WTC11 (cell line): ENCODE results near the gene GPRC5A. TPM values are rescaled to one million over a fixed set of nuclear protein-coding genes. Genes with fewer than 3 reads are reported as not detected.

Source experiments
- ATAC-seq: fragments of 200-7000 bp; cut with Tn5 transposase; 2 replicates; pipeline ENCODE4 v1.10.0; 2021; ENCODE audit warnings: mild to moderate bottlenecking, moderate library complexity
- CTCF ChIA-PET: fragments of 300-600 bp; sonication (Branson Sonifier 250); formaldehyde crosslinking; loops from one replicate; lab custom pipeline; 2021; ENCODE audit warnings: antibody characterized with exemption; lab: Charles Lee
- POLR2A ChIA-PET: fragments of 350-600 bp; sonication (Branson Sonifier 250); formaldehyde crosslinking; loops from one replicate; lab custom pipeline; 2021; ENCODE audit warnings: antibody characterized with exemption; lab: Charles Lee
- DNase-seq: peaks from one replicate; pipeline ENCODE4 v3.0.0; 2021; ENCODE audit warnings: low spot score
- H3K27ac Mint-ChIP-seq: 2 replicates; pipeline ENCODE4 v1.8.0; 2021; ENCODE audit warnings: mixed read lengths
- H3K27me3 Mint-ChIP-seq: 2 replicates; pipeline ENCODE4 v1.8.0; 2021; ENCODE audit warnings: low read depth, mild to moderate bottlenecking, moderate library complexity, mixed read lengths
- H3K36me3 Mint-ChIP-seq: 2 replicates; pipeline ENCODE4 v1.8.0; 2021; ENCODE audit warnings: mixed read lengths
- H3K4me1 Mint-ChIP-seq: 2 replicates; pipeline ENCODE4 v1.8.0; 2022; ENCODE audit warnings: mixed read lengths
- H3K4me3 Mint-ChIP-seq: 2 replicates; pipeline ENCODE4 v1.8.0; 2021; ENCODE audit warnings: mild to moderate bottlenecking, moderate library complexity, mixed read lengths
- H3K9me3 Mint-ChIP-seq: 2 replicates; pipeline ENCODE4 v1.8.0; 2021; ENCODE audit warnings: mixed read lengths
- ATF1 ChIP-seq: sonication (generic); formaldehyde crosslinking; IDR thresholded peaks from 2 replicates; pipeline ENCODE4 v1.8.1; 2023; ENCODE audit warnings: mild to moderate bottlenecking, moderate library complexity, missing genetic modification reagents
- E2F5 ChIP-seq: sonication (generic); formaldehyde crosslinking; IDR thresholded peaks from 2 replicates; pipeline ENCODE4 v1.8.1; 2022; ENCODE audit warnings: mild to moderate bottlenecking, moderate library complexity, missing genetic modification reagents
- ESRRA ChIP-seq: sonication (generic); formaldehyde crosslinking; IDR thresholded peaks from 2 replicates; pipeline ENCODE4 v1.8.1; 2022; ENCODE audit warnings: mild to moderate bottlenecking, missing genetic modification reagents, borderline replicate concordance
- ETV6 ChIP-seq: sonication (generic); formaldehyde crosslinking; IDR thresholded peaks from 2 replicates; pipeline ENCODE4 v1.8.1; 2022; ENCODE audit warnings: mild to moderate bottlenecking, missing genetic modification reagents
- FOXJ3 ChIP-seq: sonication (generic); formaldehyde crosslinking; IDR thresholded peaks from 2 replicates; pipeline ENCODE4 v1.9.0; 2021; ENCODE audit warnings: missing genetic modification reagents, mild to moderate bottlenecking, borderline replicate concordance
- FOXP4 ChIP-seq: sonication (generic); formaldehyde crosslinking; IDR thresholded peaks from 2 replicates; pipeline ENCODE4 v1.8.0; 2022; ENCODE audit warnings: mild to moderate bottlenecking, missing genetic modification reagents
- GRHL2 ChIP-seq: fragments of 250-450 bp; sonication (Bioruptor Pico); IDR thresholded peaks from 2 replicates; pipeline ENCODE4 v1.8.0; 2022; ENCODE audit warnings: mild to moderate bottlenecking, moderate library complexity; ENCODE audit not compliant: insufficient replicate concordance, severe bottlenecking
- IRF2 ChIP-seq: sonication (generic); formaldehyde crosslinking; IDR thresholded peaks from 2 replicates; pipeline ENCODE4 v1.8.0; 2022; ENCODE audit warnings: low read depth, missing genetic modification reagents, borderline replicate concordance
- JAZF1 ChIP-seq: fragments of 250-450 bp; sonication (Bioruptor Pico); IDR thresholded peaks from 2 replicates; pipeline ENCODE4 v1.9.0; 2021; ENCODE audit warnings: moderate library complexity, mild to moderate bottlenecking, inconsistent platforms
- MAX ChIP-seq: sonication (generic); formaldehyde crosslinking; IDR thresholded peaks from 2 replicates; pipeline ENCODE4 v1.8.0; 2022; ENCODE audit warnings: mild to moderate bottlenecking, missing genetic modification reagents
- MXD4 ChIP-seq: fragments of 250-450 bp; sonication (Bioruptor Pico); IDR thresholded peaks from 2 replicates; pipeline ENCODE4 v1.8.0; 2021; ENCODE audit warnings: mild to moderate bottlenecking, moderate library complexity, borderline replicate concordance
- MYBL2 ChIP-seq: sonication (generic); formaldehyde crosslinking; IDR thresholded peaks from 2 replicates; pipeline ENCODE4 v1.8.1; 2023; ENCODE audit warnings: mild to moderate bottlenecking, moderate library complexity, missing genetic modification reagents
- NFATC4 ChIP-seq: fragments of 250-450 bp; sonication (Bioruptor Pico); IDR thresholded peaks from 2 replicates; pipeline ENCODE4 v1.9.0; 2021; ENCODE audit warnings: mild to moderate bottlenecking
- NFYB ChIP-seq: sonication (generic); formaldehyde crosslinking; conservative IDR thresholded peaks from 2 replicates; pipeline ENCODE4 v1.8.0; 2022; ENCODE audit warnings: low read depth, missing genetic modification reagents
- SMAD3 ChIP-seq: sonication (generic); formaldehyde crosslinking; IDR thresholded peaks from 2 replicates; pipeline ENCODE4 v1.8.0; 2022; ENCODE audit warnings: missing genetic modification reagents, mild to moderate bottlenecking, borderline replicate concordance
- SP1 ChIP-seq: sonication (generic); formaldehyde crosslinking; conservative IDR thresholded peaks from 2 replicates; pipeline ENCODE4 v1.8.1; 2022; ENCODE audit warnings: missing genetic modification reagents
- ZBTB21 ChIP-seq: sonication (generic); formaldehyde crosslinking; IDR thresholded peaks from 2 replicates; pipeline ENCODE4 v1.8.1; 2023; ENCODE audit warnings: mild to moderate bottlenecking, missing genetic modification reagents, borderline replicate concordance
- ZNF232 ChIP-seq: sonication (generic); formaldehyde crosslinking; IDR thresholded peaks from 2 replicates; pipeline ENCODE4 v1.8.0; 2022; ENCODE audit warnings: mild to moderate bottlenecking, missing genetic modification reagents
- ZNF263 ChIP-seq: sonication (generic); formaldehyde crosslinking; IDR thresholded peaks from 2 replicates; pipeline ENCODE4 v1.8.1; 2022; ENCODE audit warnings: low read depth, mild to moderate bottlenecking, moderate library complexity, missing genetic modification reagents
- ZNF396 ChIP-seq: fragments of 250-450 bp; sonication (Bioruptor Pico); IDR thresholded peaks from 2 replicates; pipeline ENCODE4 v1.8.0; 2021; ENCODE audit warnings: mild to moderate bottlenecking, moderate library complexity, borderline replicate concordance
- ZNF416 ChIP-seq: fragments of 250-450 bp; sonication (Bioruptor Pico); IDR thresholded peaks from 2 replicates; pipeline ENCODE4 v1.9.0; 2021; ENCODE audit warnings: mild to moderate bottlenecking, inconsistent platforms
- total RNA-seq: library from RNA; stranded (reverse); gene quantifications from 3 replicates; pipeline ENCODE4 v1.2.3, GENCODE V29; 2021
- TF ChIP-seq, protein P1 (sequence below): fragments of 250-450 bp; sonication (Bioruptor Pico); IDR thresholded peaks from 2 replicates; pipeline ENCODE4 v1.9.0; 2021; ENCODE audit warnings: mild to moderate bottlenecking
- TF ChIP-seq, protein P2 (sequence below): sonication (generic); formaldehyde crosslinking; IDR thresholded peaks from 2 replicates; pipeline ENCODE4 v1.8.1; 2022; ENCODE audit warnings: mild to moderate bottlenecking, missing genetic modification reagents, moderate library complexity, borderline replicate concordance
- TF ChIP-seq, protein P3 (sequence below): sonication (generic); formaldehyde crosslinking; IDR thresholded peaks from 2 replicates; pipeline ENCODE4 v1.8.0; 2022; ENCODE audit warnings: missing genetic modification reagents

GPRC5A gene
- total RNA-seq, 1 experiment from 2014 or later = 1.1 TPM

- no peaks in the 10 kb centered on the region for H3K36me3 Mint-ChIP-seq
- DNase-seq (no peak), ATAC-seq (no peak)
- H3K4me1 Mint-ChIP-seq = peaks cover 5% of the 10 kb centered on the region
- H3K9me3 Mint-ChIP-seq = peaks cover 10% of the 10 kb centered on the region
- ChIA-PET CTCF (no interaction called here), POLR2A (no interaction called here)
- H3K4me3 Mint-ChIP-seq = no peak overlapping the region
- TF ChIP-seq MYBL2 (CRISPR knock-in tag) (no peak), ZNF263 (no peak), E2F5 (CRISPR knock-in tag) (no peak), SP1 (CRISPR knock-in tag) (no peak), MAX (CRISPR knock-in tag) (no peak), GRHL2 (no peak)
- no peaks in the 10 kb centered on the region; the same call in 1 of the 2 replicates for H3K27me3 Mint-ChIP-seq
- H3K27ac Mint-ChIP-seq = no peak overlapping the region
These were observed 38.3 kb downstream of the GPRC5A start for GRCh38 chr12:12929696-12930095.

GRCh38 chr12:12930633-12931219 lies 39.4 kb downstream of the GPRC5A start:
- Mint-ChIP-seq H3K27ac (no peak overlapping the region), H3K9me3 (peaks cover 10% of the 10 kb centered on the region), H3K36me3 (no peaks in the 10 kb centered on the region), H3K27me3 (no peaks in the 10 kb centered on the region; the same call in 1 of the 2 replicates), H3K4me3 (no peak overlapping the region), H3K4me1 (peaks cover 5% of the 10 kb centered on the region)
- ChIA-PET POLR2A (no interaction called here), CTCF (no interaction called here)
- no peak for DNase-seq
- no peak for ATAC-seq
- TF ChIP-seq, protein P1, sequence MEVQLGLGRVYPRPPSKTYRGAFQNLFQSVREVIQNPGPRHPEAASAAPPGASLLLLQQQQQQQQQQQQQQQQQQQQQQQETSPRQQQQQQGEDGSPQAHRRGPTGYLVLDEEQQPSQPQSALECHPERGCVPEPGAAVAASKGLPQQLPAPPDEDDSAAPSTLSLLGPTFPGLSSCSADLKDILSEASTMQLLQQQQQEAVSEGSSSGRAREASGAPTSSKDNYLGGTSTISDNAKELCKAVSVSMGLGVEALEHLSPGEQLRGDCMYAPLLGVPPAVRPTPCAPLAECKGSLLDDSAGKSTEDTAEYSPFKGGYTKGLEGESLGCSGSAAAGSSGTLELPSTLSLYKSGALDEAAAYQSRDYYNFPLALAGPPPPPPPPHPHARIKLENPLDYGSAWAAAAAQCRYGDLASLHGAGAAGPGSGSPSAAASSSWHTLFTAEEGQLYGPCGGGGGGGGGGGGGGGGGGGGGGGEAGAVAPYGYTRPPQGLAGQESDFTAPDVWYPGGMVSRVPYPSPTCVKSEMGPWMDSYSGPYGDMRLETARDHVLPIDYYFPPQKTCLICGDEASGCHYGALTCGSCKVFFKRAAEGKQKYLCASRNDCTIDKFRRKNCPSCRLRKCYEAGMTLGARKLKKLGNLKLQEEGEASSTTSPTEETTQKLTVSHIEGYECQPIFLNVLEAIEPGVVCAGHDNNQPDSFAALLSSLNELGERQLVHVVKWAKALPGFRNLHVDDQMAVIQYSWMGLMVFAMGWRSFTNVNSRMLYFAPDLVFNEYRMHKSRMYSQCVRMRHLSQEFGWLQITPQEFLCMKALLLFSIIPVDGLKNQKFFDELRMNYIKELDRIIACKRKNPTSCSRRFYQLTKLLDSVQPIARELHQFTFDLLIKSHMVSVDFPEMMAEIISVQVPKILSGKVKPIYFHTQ (CRISPR knock-in tag) = no peak
- TF ChIP-seq ZNF232 (CRISPR knock-in tag) = no peak
- TF ChIP-seq JAZF1 (CRISPR knock-in tag) = no peak
- no peak for TF ChIP-seq ZBTB21 (CRISPR knock-in tag)
- no peak for TF ChIP-seq ATF1 (CRISPR knock-in tag)
- no peak for TF ChIP-seq ETV6 (CRISPR knock-in tag)
- TF ChIP-seq SP1 (CRISPR knock-in tag) = no peak
- no peak for TF ChIP-seq FOXJ3 (CRISPR knock-in tag)
- no peak for TF ChIP-seq GRHL2
- no peak for TF ChIP-seq SMAD3 (CRISPR knock-in tag)
- TF ChIP-seq MXD4 (CRISPR knock-in tag) = no peak
- TF ChIP-seq, protein P2, sequence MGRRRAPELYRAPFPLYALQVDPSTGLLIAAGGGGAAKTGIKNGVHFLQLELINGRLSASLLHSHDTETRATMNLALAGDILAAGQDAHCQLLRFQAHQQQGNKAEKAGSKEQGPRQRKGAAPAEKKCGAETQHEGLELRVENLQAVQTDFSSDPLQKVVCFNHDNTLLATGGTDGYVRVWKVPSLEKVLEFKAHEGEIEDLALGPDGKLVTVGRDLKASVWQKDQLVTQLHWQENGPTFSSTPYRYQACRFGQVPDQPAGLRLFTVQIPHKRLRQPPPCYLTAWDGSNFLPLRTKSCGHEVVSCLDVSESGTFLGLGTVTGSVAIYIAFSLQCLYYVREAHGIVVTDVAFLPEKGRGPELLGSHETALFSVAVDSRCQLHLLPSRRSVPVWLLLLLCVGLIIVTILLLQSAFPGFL = no peak
- no peak for TF ChIP-seq NFYB
- no peak for TF ChIP-seq ZNF396 (CRISPR knock-in tag)
- TF ChIP-seq FOXP4 (CRISPR knock-in tag) = no peak
- no peak for TF ChIP-seq NFATC4 (CRISPR knock-in tag)
- no peak for TF ChIP-seq ESRRA (CRISPR knock-in tag)
- TF ChIP-seq, protein P3, sequence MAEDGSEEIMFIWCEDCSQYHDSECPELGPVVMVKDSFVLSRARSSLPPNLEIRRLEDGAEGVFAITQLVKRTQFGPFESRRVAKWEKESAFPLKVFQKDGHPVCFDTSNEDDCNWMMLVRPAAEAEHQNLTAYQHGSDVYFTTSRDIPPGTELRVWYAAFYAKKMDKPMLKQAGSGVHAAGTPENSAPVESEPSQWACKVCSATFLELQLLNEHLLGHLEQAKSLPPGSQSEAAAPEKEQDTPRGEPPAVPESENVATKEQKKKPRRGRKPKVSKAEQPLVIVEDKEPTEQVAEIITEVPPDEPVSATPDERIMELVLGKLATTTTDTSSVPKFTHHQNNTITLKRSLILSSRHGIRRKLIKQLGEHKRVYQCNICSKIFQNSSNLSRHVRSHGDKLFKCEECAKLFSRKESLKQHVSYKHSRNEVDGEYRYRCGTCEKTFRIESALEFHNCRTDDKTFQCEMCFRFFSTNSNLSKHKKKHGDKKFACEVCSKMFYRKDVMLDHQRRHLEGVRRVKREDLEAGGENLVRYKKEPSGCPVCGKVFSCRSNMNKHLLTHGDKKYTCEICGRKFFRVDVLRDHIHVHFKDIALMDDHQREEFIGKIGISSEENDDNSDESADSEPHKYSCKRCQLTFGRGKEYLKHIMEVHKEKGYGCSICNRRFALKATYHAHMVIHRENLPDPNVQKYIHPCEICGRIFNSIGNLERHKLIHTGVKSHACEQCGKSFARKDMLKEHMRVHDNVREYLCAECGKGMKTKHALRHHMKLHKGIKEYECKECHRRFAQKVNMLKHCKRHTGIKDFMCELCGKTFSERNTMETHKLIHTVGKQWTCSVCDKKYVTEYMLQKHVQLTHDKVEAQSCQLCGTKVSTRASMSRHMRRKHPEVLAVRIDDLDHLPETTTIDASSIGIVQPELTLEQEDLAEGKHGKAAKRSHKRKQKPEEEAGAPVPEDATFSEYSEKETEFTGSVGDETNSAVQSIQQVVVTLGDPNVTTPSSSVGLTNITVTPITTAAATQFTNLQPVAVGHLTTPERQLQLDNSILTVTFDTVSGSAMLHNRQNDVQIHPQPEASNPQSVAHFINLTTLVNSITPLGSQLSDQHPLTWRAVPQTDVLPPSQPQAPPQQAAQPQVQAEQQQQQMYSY (CRISPR knock-in tag) = no peak
- no peak for TF ChIP-seq IRF2 (CRISPR knock-in tag)
- TF ChIP-seq ZNF416 (CRISPR knock-in tag) = no peak
